A549 (cell line): ENCODE measurements around the gene MCTP1. TPM values are rescaled to one million over a fixed set of nuclear protein-coding genes. Genes with fewer than 3 reads are reported as not detected.

Experiments
- ATAC-seq, 2 experiments: fragments of 200-7000 bp in 1 of 2; fragments of >200 bp in 1 of 2; cut with Nextera tagmentation in 1 of 2; cut with Tn5 transposase in 1 of 2; 3 replicates each; pipeline versions ENCODE4 v1.8.0 to v1.9.1; 2018 to 2020; ENCODE audit warnings: mild to moderate bottlenecking in 1 of 2, moderate library complexity in 1 of 2
- CTCF ChIA-PET: fragments of 300-600 bp; sonication (Branson Sonifier 250); formaldehyde crosslinking; extraction: SDS; loops from one replicate; lab custom pipeline; 2021; ENCODE audit warnings: antibody characterized with exemption, inconsistent platforms; lab: Yijun Ruan, JAX
- POLR2A ChIA-PET: fragments of 350-600 bp; formaldehyde crosslinking; extraction: SDS; loops from one replicate; lab custom pipeline; 2021; ENCODE audit warnings: antibody characterized with exemption, inconsistent platforms; lab: Yijun Ruan, JAX
- DNase-seq, 2 experiments: peaks; one replicate each; pipeline versions ENCODE4 v3.0.0 to v3.0.0-alpha.2; 2011 to 2016; ENCODE audit warnings: low read depth in 1 of 2, low spot score in 1 of 2
- FAIRE-seq: peaks from 2 replicates; lab custom pipeline; 2011; peaks lifted over from hg19 to GRCh38; lab: Jason Lieb, UNC
- H3K27ac ChIP-seq, 2 experiments: fragments of >200 bp; sonication (Bioruptor Twin); formaldehyde crosslinking; 3 replicates each; pipeline ENCODE4 v1.5.1; 2016 to 2017
- H3K4me1 ChIP-seq: fragments of >200 bp; sonication (Bioruptor Twin); formaldehyde crosslinking; 3 replicates; pipeline ENCODE4 v1.6.1; 2016
- H3K4me2 ChIP-seq: fragments of >200 bp; sonication (Bioruptor Twin); formaldehyde crosslinking; 3 replicates; pipeline ENCODE4 v1.6.1; 2016
- H3K4me3 ChIP-seq: fragments of >200 bp; sonication (Bioruptor Twin); formaldehyde crosslinking; 3 replicates; pipeline ENCODE4 v1.5.1; 2016
- H3K9me3 ChIP-seq: fragments of >200 bp; sonication (Bioruptor Twin); formaldehyde crosslinking; 3 replicates; pipeline ENCODE4 v1.6.1; 2016
- CBX8 ChIP-seq: fragments of 200-600 bp; sonication (generic); IDR thresholded peaks from 2 replicates; pipeline ENCODE4 v1.6.1; 2016
- CEBPB ChIP-seq, 2 experiments: fragments of >200 bp in 1 of 2; sonication (Bioruptor Twin) in 1 of 2; formaldehyde crosslinking in 1 of 2; IDR thresholded peaks; 2 replicates each; pipeline ENCODE4 v1.6.1; 2012 to 2016
- EHMT2 ChIP-seq: fragments of 200-600 bp; sonication (generic); IDR thresholded peaks from 2 replicates; pipeline ENCODE4 v1.6.1; 2016; ENCODE audit warnings: antibody characterized with exemption, low read depth, mild to moderate bottlenecking, moderate library complexity
- EP300 ChIP-seq, 2 experiments: fragments of >200 bp; sonication (Bioruptor Twin); formaldehyde crosslinking; IDR thresholded peaks; 2 replicates in 1 of 2; 3 replicates in 1 of 2; pipeline ENCODE4 v1.6.1; 2016 to 2017
- HDAC2 ChIP-seq: fragments of 200-600 bp; sonication (generic); IDR thresholded peaks from 2 replicates; pipeline ENCODE4 v1.6.1; 2016
- HOXA7 ChIP-seq: fragments of 250-450 bp; sonication (Bioruptor Pico); IDR thresholded peaks from 2 replicates; pipeline ENCODE4 v1.5.0; 2020; ENCODE audit warnings: mild to moderate bottlenecking, moderate library complexity
- JUN ChIP-seq, 2 experiments: fragments of >200 bp; sonication (Bioruptor Twin); formaldehyde crosslinking; IDR thresholded peaks; 2 replicates in 1 of 2; 3 replicates in 1 of 2; pipeline ENCODE4 v1.6.1; 2016 to 2017
- JUNB ChIP-seq: fragments of >200 bp; sonication (Bioruptor Twin); formaldehyde crosslinking; IDR thresholded peaks from 2 replicates; pipeline ENCODE4 v1.6.1; 2016
- KDM1A ChIP-seq: fragments of 200-600 bp; sonication (generic); IDR thresholded peaks from 2 replicates; pipeline ENCODE4 v1.6.1; 2016; ENCODE audit warnings: low read depth, mild to moderate bottlenecking
- KDM5A ChIP-seq: fragments of 200-600 bp; sonication (generic); IDR thresholded peaks from 2 replicates; pipeline ENCODE4 v1.6.1; 2016; ENCODE audit warnings: antibody characterized with exemption, mild to moderate bottlenecking
- MAZ ChIP-seq: fragments of 150-350 bp; IDR thresholded peaks from 2 replicates; pipeline ENCODE4 v1.6.1; 2014; ENCODE audit warnings: antibody characterized with exemption, low read depth, low read length, borderline replicate concordance
- NFE2L2 ChIP-seq: fragments of 150-350 bp; conservative IDR thresholded peaks from 2 replicates; pipeline ENCODE4 v1.6.1; 2014; ENCODE audit warnings: low read length
- NR3C1 ChIP-seq: fragments of >200 bp; sonication (Bioruptor Twin); formaldehyde crosslinking; IDR thresholded peaks from 3 replicates; pipeline ENCODE4 v1.6.1; 2017
- POLR2A ChIP-seq: IDR thresholded peaks from 2 replicates; pipeline ENCODE4 v1.6.1; 2012; ENCODE audit warnings: mild to moderate bottlenecking, low read length
- POLR2AphosphoS2 ChIP-seq: conservative IDR thresholded peaks from 2 replicates; pipeline ENCODE4 v1.6.1; 2012; ENCODE audit warnings: low read length, improper control_type of control experiment, inconsistent platforms
- RCOR1 ChIP-seq: fragments of 150-350 bp; IDR thresholded peaks from 2 replicates; pipeline ENCODE4 v1.6.1; 2014; ENCODE audit warnings: antibody characterized with exemption, low read length, low read depth
- REST ChIP-seq: fragments of 200-600 bp; sonication (generic); IDR thresholded peaks from 2 replicates; pipeline ENCODE4 v1.6.1; 2016; ENCODE audit warnings: antibody characterized with exemption, mild to moderate bottlenecking, moderate library complexity
- RNF2 ChIP-seq: fragments of 200-600 bp; sonication (generic); IDR thresholded peaks from 2 replicates; pipeline ENCODE4 v1.6.1; 2016; ENCODE audit warnings: low read depth, mild to moderate bottlenecking, antibody characterized with exemption, moderate library complexity, borderline replicate concordance
- TFCP2L1 ChIP-seq: fragments of 250-450 bp; sonication (Bioruptor Pico); IDR thresholded peaks from 2 replicates; pipeline ENCODE4 v1.5.0; 2021; ENCODE audit warnings: mild to moderate bottlenecking
- TP53 ChIP-seq: fragments of 250-450 bp; sonication (Bioruptor Pico); IDR thresholded peaks from 2 replicates; pipeline ENCODE4 v1.5.0; 2021; ENCODE audit warnings: mild to moderate bottlenecking, moderate library complexity
- ZC3H11A ChIP-seq: fragments of 450-650 bp; IDR thresholded peaks from 2 replicates; pipeline ENCODE4 v1.6.1; 2014; ENCODE audit warnings: antibody characterized with exemption, mild to moderate bottlenecking
- ZFP36 ChIP-seq: fragments of 450-650 bp; IDR thresholded peaks from 2 replicates; pipeline ENCODE4 v1.6.1; 2014; ENCODE audit warnings: borderline replicate concordance; ENCODE audit not compliant: partially characterized antibody
- ZSCAN20 ChIP-seq: fragments of 250-450 bp; sonication (Bioruptor Pico); IDR thresholded peaks from 2 replicates; pipeline ENCODE4 v1.8.0; 2022; ENCODE audit warnings: mild to moderate bottlenecking, moderate library complexity
- WGBS: methylation state at CpG from one replicate; pipeline ENCODE4 v1.1.6; 2017; ENCODE audit errors: missing lambda C conversion rate; 5-methylcytosine and 5-hydroxymethylcytosine counted together
- polyA plus RNA-seq, 4 experiments: library from polyadenylated mRNA; depleted of rRNA in 3 of 4; stranded (reverse); fragments of >200 nt; fragmentation: RNase III in 1 of 4; extraction: RNeasy Plus Mini Kit Qiagen cat#74134 plus additional on column Dnase treatment in 1 of 4; gene quantifications; 2 replicates in 3 of 4; 3 replicates in 1 of 4; pipeline ENCODE4 v1.2.3, GENCODE V29; 2011 to 2017
- TF ChIP-seq, protein P1 (sequence below): fragments of >200 bp; sonication (Bioruptor Twin); formaldehyde crosslinking; IDR thresholded peaks from 3 replicates; pipeline ENCODE4 v1.6.1; 2016
- TF ChIP-seq, protein P2 (sequence below): fragments of 450-650 bp; IDR thresholded peaks from 2 replicates; pipeline ENCODE4 v1.6.1; 2014; ENCODE audit warnings: antibody characterized with exemption
- TF ChIP-seq, protein P3 (sequence below): fragments of >200 bp; sonication (Bioruptor Twin); formaldehyde crosslinking; IDR thresholded peaks from 2 replicates; pipeline ENCODE4 v1.6.1; 2016
- TF ChIP-seq, protein P4 (sequence below): fragments of 250-450 bp; sonication (Bioruptor Pico); IDR thresholded peaks from 2 replicates; pipeline ENCODE4 v1.5.0; 2021; ENCODE audit warnings: mild to moderate bottlenecking, moderate library complexity, borderline replicate concordance
- TF ChIP-seq, protein P5 (sequence below): fragments of 250-450 bp; sonication (Bioruptor Pico); IDR thresholded peaks from 2 replicates; pipeline ENCODE4 v1.5.0; 2020; ENCODE audit warnings: low read depth, mild to moderate bottlenecking, moderate library complexity

The MCTP1 gene
- polyA plus RNA-seq, 2 of the 4 experiments (the other 2 are of a cell fraction), result 5.4 to 6.9 TPM

DNA sequence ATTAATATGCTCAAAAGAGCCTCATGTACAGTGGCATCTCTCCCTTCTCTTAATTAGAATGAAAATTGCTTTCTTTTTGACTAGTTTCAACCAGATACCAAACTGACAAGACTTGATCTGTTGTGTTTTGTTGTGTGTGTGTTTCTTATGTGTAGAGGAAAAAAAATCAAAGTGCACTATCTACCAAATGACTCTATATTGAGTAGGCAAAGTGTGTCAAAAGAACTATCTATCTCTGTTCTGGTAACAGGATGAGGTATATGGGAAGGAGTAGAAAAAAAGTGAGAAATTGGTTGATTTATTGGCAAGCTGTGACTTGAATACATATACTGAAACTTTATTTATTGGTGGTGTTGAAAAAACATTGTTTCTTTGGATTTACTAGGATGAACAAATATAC lies 476.4 kb downstream of the MCTP1 start:
- ChIA-PET POLR2A (no interaction called here), CTCF (no interaction called here)
- TF ChIP-seq, protein P1, sequence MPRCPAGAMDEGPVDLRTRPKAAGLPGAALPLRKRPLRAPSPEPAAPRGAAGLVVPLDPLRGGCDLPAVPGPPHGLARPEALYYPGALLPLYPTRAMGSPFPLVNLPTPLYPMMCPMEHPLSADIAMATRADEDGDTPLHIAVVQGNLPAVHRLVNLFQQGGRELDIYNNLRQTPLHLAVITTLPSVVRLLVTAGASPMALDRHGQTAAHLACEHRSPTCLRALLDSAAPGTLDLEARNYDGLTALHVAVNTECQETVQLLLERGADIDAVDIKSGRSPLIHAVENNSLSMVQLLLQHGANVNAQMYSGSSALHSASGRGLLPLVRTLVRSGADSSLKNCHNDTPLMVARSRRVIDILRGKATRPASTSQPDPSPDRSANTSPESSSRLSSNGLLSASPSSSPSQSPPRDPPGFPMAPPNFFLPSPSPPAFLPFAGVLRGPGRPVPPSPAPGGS, result no peak
- no peak for TF ChIP-seq NFE2L2
- TF ChIP-seq ZC3H11A, result no peak
- TF ChIP-seq ZFP36, result no peak
- no peak for TF ChIP-seq CBX8
- TF ChIP-seq, protein P2, sequence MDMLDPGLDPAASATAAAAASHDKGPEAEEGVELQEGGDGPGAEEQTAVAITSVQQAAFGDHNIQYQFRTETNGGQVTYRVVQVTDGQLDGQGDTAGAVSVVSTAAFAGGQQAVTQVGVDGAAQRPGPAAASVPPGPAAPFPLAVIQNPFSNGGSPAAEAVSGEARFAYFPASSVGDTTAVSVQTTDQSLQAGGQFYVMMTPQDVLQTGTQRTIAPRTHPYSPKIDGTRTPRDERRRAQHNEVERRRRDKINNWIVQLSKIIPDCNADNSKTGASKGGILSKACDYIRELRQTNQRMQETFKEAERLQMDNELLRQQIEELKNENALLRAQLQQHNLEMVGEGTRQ, result no peak
- no peak for TF ChIP-seq JUNB
- TF ChIP-seq RCOR1, result no peak
- no peak for TF ChIP-seq TFCP2L1 (CRISPR knock-in tag)
- TF ChIP-seq, protein P3, sequence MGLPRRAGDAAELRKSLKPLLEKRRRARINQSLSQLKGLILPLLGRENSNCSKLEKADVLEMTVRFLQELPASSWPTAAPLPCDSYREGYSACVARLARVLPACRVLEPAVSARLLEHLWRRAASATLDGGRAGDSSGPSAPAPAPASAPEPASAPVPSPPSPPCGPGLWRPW, result no peak
- TF ChIP-seq CEBPB (IDR thresholded peaks at IDR 0.05), result no peak
- TF ChIP-seq EP300 (IDR thresholded peaks at IDR 0.05), result no peak
- TF ChIP-seq, protein P4, sequence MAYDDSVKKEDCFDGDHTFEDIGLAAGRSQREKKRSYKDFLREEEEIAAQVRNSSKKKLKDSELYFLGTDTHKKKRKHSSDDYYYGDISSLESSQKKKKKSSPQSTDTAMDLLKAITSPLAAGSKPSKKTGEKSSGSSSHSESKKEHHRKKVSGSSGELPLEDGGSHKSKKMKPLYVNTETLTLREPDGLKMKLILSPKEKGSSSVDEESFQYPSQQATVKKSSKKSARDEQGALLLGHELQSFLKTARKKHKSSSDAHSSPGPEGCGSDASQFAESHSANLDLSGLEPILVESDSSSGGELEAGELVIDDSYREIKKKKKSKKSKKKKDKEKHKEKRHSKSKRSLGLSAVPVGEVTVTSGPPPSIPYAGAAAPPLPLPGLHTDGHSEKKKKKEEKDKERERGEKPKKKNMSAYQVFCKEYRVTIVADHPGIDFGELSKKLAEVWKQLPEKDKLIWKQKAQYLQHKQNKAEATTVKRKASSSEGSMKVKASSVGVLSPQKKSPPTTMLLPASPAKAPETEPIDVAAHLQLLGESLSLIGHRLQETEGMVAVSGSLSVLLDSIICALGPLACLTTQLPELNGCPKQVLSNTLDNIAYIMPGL (CRISPR knock-in tag), result no peak
- TF ChIP-seq HOXA7, result no peak
- TF ChIP-seq JUN (IDR thresholded peaks at IDR 0.05), result no peak
- no peak for TF ChIP-seq HDAC2
- no peak for TF ChIP-seq RNF2
- no peak for TF ChIP-seq NR3C1
- no peak for TF ChIP-seq KDM1A
- Histone ChIP-seq H3K9me3 (no peaks in the 10 kb centered on the region), H3K27ac (no peak overlapping the region), H3K4me2 (no peak overlapping the region), H3K4me3 (no peak overlapping the region), H3K4me1 (no peaks in the 10 kb centered on the region)
- ATAC-seq, result no peak
- no peak for FAIRE-seq
- no peak for DNase-seq

- no peak overlapping the region for H3K4me3 ChIP-seq
- H3K4me2 ChIP-seq, result no peak overlapping the region
- H3K9me3 ChIP-seq, result no peaks in the 10 kb centered on the region
- no peaks in the 10 kb centered on the region for H3K4me1 ChIP-seq
- ChIA-PET CTCF (no interaction called here), POLR2A (no interaction called here)
- FAIRE-seq (no peak), DNase-seq (no peak), ATAC-seq (no peak)
- TF ChIP-seq POLR2A, result no peak
- 47% methylated on average over 1 of the region's 1 CpG for WGBS
- no peak overlapping the region for H3K27ac ChIP-seq
Measured at GRCh38 chr5:94807985-94808384, 476.9 kb downstream of the MCTP1 start.

- CTCF ChIA-PET, result no interaction called here
Measured at GRCh38 chr5:94802450-94802849, 482.4 kb downstream of the MCTP1 start.

More at GRCh38 chr5:94802450-94802849, 482.4 kb downstream of the MCTP1 start:
- POLR2A ChIA-PET, result no interaction called here
- DNase-seq (no peak), FAIRE-seq (no peak), ATAC-seq (no peak)
- Histone ChIP-seq H3K4me2 (no peak overlapping the region), H3K9me3 (no peaks in the 10 kb centered on the region), H3K27ac (no peak overlapping the region), H3K4me1 (no peaks in the 10 kb centered on the region), H3K4me3 (no peak overlapping the region)
- TF ChIP-seq POLR2AphosphoS2 (no peak), MAZ (no peak), TP53 (no peak), JUN (IDR thresholded peaks at IDR 0.05) (no peak), CEBPB (IDR thresholded peaks at IDR 0.05) (no peak), ZSCAN20 (CRISPR knock-in tag) (no peak), REST (peak; percentile 89), KDM5A (no peak), KDM1A (no peak), EHMT2 (peak; percentile 46; the same call in 1 of the 2 replicates)
- TF ChIP-seq, protein P5, sequence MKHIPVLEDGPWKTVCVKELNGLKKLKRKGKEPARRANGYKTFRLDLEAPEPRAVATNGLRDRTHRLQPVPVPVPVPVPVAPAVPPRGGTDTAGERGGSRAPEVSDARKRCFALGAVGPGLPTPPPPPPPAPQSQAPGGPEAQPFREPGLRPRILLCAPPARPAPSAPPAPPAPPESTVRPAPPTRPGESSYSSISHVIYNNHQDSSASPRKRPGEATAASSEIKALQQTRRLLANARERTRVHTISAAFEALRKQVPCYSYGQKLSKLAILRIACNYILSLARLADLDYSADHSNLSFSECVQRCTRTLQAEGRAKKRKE (CRISPR knock-in tag), result no peak
- 64% methylated on average over 2 of the region's 2 CpGs for WGBS
